Islet precursor cell (in vitro differentiated cells): ENCODE data around the gene S100A14.

Experiments
- DNase-seq: peaks from one replicate; pipeline ENCODE4 v3.0.0-alpha.2; 2018

Gene S100A14

DNA sequence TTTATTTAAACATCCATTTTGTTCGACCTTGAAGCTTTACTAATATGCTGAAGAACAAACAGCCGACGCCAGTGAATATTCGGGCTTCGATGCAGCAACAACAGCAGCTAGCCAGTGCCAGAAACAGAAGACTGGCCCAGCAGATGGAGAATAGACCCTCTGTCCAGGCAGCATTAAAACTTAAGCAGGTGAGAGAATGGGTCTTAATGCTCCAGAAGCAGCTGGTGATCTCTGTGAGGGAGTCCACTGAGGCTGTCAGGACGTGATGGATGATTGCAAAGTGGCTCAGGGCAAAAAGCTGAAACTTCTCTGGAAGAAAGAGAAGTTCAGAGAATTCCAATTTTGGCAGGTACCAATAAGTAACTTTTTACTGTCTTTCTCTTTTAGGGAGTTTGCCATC, 22.1 kb upstream of the S100A14 start:
- no peak for DNase-seq

DNA sequence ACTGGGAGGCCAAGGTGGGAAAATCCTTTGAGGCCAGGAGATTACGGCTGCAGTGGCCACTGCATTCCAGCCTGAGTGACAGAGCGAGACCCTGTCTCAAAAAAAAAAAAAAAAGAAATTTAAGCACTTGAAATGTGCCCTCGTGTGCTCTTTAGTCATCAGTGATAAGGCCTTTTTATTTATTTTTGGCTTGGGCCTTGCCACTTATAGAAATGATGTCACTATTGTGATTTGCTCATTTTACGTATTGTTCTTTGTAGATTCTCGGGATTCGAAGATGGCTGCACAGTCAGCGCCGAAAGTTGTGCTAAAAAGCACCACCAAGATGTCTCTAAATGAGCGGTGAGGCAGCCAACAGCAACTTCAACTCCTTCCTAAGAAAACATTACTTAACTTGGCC, 20.2 kb upstream of the S100A14 start:
- no peak for DNase-seq

- no peak for DNase-seq
Measured at GRCh38 chr1:153635872-153636271, 19.7 kb upstream of the S100A14 start.

DNA sequence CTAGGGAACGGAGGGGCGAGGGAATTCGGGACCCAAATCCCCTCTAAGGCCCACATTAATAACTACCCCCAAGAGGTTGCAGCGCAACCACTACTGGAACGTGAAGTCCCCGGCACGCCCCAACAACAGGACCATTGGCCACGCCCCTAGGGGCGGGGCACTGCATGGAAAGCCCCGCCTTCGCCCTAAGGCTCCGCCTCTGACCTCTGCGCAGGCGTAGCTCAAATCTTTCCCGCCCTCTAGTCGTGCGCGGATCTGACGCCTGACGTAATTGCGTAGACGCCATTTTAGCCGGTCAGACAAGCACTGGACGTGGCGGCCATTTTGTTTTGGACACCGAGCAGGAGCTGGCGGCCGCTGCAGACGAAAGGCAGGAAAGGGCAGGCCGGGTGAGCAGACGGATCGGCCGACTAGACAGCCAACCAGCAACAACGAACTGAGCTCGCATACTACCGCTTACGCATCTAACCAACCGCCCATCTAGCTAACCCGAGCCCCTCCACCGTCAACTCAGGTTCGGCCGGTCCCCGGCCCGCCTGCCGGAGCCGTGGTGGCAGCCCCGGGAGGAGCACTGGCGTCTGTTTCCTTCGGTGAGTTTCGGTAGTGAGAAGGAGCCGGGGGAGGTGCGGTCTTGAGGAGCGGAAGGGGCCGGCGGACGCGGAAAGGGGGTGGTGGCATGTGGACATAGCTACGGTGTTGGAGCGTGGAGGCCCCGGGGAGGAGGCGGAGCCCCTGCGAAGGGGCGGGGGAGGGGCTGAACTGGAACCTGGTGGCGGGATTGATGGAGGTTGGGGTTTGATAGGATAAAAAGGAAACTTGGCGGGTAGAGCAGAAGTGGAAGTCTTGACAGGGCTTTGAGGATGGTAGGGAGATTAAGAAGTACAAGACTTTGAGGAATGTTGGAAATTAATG, 17.9 kb upstream of the S100A14 start, which contains the start of gene CHTOP:
CHTOP (plus strand) TSS at position 313 of the 912 bp plus-strand sequence. CDS start 2,523 bp downstream, outside the sequence.
- peak; percentile 98 for DNase-seq

- DNase-seq: no peak
Measured at GRCh38 chr1:153633161-153633753, 17.1 kb upstream of the S100A14 start.

- no peak for DNase-seq
Measured at GRCh38 chr1:153631047-153632022, 15.2 kb upstream of the S100A14 start.

DNA sequence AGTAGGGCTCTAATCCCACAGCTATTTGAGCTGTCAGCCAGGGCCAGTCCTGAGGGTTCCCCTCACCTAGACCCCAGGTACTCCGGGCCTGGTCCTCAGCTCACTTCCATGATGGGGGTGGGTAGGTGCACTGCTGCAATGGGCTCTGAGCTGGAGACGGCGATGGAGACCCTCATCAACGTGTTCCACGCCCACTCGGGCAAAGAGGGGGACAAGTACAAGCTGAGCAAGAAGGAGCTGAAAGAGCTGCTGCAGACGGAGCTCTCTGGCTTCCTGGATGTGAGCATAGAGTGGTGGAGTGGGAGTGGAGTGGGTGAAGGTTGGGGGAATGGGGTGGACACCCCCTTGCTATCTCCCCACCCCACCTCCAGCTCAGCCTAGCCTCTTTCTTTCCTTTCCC, 14.3 kb upstream of the S100A14 start:
- DNase-seq: no peak

DNA sequence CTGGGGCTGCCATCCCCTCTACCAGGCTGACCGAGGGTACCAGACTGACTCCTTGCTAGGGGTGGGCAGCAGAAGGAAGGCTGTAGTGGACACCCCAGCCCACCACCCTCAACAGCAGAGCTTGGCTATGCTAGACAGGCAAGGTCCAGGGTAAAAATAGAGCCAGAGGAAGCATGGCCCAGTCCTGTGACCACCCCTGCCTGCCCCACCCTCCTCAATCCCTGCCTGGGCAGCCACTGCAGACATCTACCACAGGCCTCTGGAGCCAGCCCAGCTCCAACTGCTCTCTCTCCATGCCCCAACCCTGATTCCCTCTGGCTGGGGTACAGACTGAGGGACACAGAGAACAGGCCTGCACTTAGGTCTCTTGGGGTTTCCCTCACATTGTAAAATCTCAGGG, 13.8 kb upstream of the S100A14 start:
- no peak for DNase-seq

DNA sequence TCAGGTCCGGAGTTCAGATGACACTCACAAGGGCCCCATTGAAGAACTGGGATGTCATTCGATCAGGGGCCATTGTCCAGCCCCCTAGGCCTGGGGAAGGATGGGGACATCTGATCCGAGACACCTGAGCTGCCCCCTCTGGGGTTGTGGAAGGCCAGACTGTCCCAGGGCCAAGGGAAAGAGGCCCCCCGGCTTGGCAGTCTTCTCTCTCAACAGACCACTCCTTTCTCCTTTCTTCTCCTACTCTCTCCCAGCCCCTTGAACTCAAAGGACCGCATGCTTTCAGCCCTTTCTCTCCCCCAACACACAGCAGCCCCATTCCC, 13.2 kb upstream of the S100A14 start:
- DNase-seq: no peak

- DNase-seq: no peak
Measured at GRCh38 chr1:153628638-153629342, 12.7 kb upstream of the S100A14 start.

DNA sequence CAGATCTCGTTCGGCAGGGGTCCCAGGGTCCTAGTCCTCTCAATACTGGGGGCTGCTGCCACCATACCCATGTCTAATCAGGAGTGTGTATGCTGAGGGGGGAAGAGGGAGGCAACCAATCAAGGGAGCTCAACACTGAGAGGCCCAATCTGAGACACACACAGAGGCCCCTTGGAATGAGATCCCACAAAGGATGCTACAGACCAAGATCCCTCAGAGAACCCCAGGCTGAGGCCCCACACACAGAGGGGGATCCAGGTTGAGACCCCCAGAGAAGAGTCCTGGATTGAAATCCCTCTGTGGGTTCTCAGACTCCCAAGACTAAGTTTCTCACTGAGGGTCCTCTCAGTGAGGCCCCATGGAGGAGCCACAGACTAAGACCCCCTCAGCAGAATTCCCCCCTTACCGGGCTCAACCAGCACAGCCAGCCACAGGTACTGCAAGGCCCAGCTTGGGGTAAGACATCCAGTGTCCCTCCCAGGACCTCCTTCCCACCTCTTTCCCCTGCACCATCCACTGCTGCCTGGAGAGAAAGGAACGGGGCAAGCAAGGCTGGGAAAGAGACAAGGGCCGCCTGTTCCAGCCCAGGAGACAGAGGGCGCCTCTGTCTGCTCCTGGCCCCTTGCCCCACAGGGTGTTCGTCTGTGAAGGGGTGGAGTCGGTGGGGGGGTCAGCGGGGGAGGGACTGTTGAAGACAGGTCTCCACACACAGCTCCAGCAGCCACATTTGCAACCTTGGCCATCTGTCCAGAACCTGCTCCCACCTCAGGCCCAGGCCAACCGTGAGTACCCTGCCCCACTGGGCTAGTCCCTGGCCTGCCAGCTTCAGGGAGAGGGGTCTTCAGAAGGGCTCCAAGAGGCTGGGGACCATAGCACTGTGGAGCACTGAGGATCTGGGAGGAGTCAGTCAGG, 11.8 kb upstream of the S100A14 start, which contains the start of gene S100A1:
S100A1 (plus strand) TSS at position 720 of the 912 bp plus-strand sequence. CDS start 2,088 bp downstream, outside the sequence.
- no peak for DNase-seq

- peak; percentile 99 for DNase-seq
Measured at GRCh38 chr1:153626904-153627714, 11.0 kb upstream of the S100A14 start, which contains the start of gene S100A13. Gene S100A13 (minus strand): TSS chr1:153627505. CDS start chr1:153626472, 1,033 bp downstream.

DNA sequence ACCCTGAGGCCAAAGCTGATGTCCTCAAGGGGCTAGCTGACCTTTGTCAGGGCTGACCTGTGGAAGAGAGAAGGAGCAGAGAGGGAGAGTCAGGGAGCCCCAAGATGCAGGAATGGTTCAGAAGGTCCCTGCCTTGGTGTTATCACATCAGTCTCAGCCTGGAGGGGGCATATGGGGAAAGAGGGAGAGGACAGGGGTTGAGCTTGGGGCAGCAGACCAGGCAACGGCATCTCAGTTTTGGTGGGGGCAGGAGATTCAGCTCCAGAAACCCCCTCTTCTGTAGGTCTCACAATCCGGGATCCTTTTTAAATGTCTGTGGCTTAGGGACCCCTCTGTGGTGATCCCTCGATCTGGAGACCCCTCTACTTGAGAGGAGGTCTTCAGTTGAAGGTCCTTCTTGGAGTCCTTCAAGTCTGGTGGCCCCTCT, 10.4 kb upstream of the S100A14 start:
- no peak for DNase-seq

GRCh38 chr1:153624965-153625611, 9.0 kb upstream of the S100A14 start:
- no peak for DNase-seq

GRCh38 chr1:153623101-153623500, 7.0 kb upstream of the S100A14 start:
- no peak for DNase-seq

DNA sequence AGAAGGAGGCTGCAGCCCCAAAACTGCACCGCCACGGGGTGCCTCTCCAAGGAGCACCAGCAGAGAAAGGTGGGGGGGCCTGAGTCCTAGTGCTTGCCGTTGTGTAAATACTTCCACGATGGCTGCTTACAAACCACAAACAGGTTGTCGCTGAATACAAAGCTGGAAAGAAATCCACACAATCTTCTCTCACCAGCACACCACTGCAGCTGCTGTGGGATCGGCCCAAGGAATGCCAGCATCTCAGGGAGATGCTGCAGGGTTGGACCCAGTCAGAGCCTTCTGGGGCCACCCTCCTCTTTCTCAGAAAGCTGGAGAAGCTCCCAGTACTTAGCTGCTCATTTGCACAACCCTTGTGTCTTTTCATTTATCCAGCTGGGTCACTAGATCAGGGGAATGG, 3.0 kb upstream of the S100A14 start:
- no peak for DNase-seq

- peak; percentile 80 for DNase-seq
Measured at GRCh38 chr1:153617663-153618062, 1.5 kb upstream of the S100A14 start.

GRCh38 chr1:153616917-153617311, 789 bp upstream of the S100A14 start:
- no peak for DNase-seq

GRCh38 chr1:153615406-153615805, 719 bp downstream of the S100A14 start:
- no peak for DNase-seq

GRCh38 chr1:153614906-153615305, 1.2 kb downstream of the S100A14 start:
- no peak for DNase-seq
